Astrocyte (in vitro differentiated cells and primary cell): ENCODE data around the gene SMIM35. TPM values are rescaled to one million over a fixed set of nuclear protein-coding genes. Genes with fewer than 3 reads are reported as not detected.

ENCODE experiments used
- DNase-seq: peaks from one replicate; pipeline ENCODE4 v3.0.0-alpha.2; 2010; ENCODE audit warnings: low read depth
- FAIRE-seq: peaks from 2 replicates; lab custom pipeline; 2011; peaks lifted over from hg19 to GRCh38; lab: Jason Lieb, UNC
- H2AFZ ChIP-seq: 2 replicates; pipeline ENCODE4 v1.6.0; 2012; ENCODE audit warnings: low read depth, low read length, inconsistent platforms
- H3K27ac ChIP-seq: 2 replicates; pipeline ENCODE4 v1.5.1; 2011; ENCODE audit warnings: low read depth, low read length, inconsistent platforms
- H3K27me3 ChIP-seq: 2 replicates; pipeline ENCODE4 v1.6.0; 2011; ENCODE audit warnings: low read length, inconsistent platforms; ENCODE audit not compliant: insufficient read depth
- H3K36me3 ChIP-seq: 2 replicates; pipeline ENCODE4 v1.5.1; 2011; ENCODE audit warnings: low read length, inconsistent platforms; ENCODE audit not compliant: insufficient read depth
- H3K4me1 ChIP-seq: 2 replicates; pipeline ENCODE4 v1.5.1; 2011; ENCODE audit warnings: low read length, inconsistent platforms; ENCODE audit not compliant: insufficient read depth
- H3K4me2 ChIP-seq: 2 replicates; pipeline ENCODE4 v1.6.0; 2012; ENCODE audit warnings: low read length, inconsistent platforms
- H3K4me3 ChIP-seq: 2 replicates; pipeline ENCODE4 v1.5.1; 2011; ENCODE audit warnings: low read depth, mild to moderate bottlenecking, low read length, inconsistent platforms; ENCODE audit not compliant: insufficient read depth
- H3K79me2 ChIP-seq: 2 replicates; pipeline ENCODE4 v1.6.0; 2012; ENCODE audit warnings: mild to moderate bottlenecking, low read length, inconsistent platforms; ENCODE audit not compliant: insufficient read depth
- H3K9ac ChIP-seq: 2 replicates; pipeline ENCODE4 v1.6.0; 2012; ENCODE audit warnings: mild to moderate bottlenecking, low read length, inconsistent platforms
- H3K9me3 ChIP-seq: 2 replicates; pipeline ENCODE4 v1.5.1; 2012; ENCODE audit warnings: low read depth, mild to moderate bottlenecking, low read length, inconsistent platforms; ENCODE audit not compliant: insufficient read depth
- H4K20me1 ChIP-seq: 2 replicates; pipeline ENCODE4 v1.6.0; 2012; ENCODE audit warnings: low read length, inconsistent platforms; ENCODE audit not compliant: insufficient read depth
- H3K27ac Mint-ChIP-seq: one replicate; pipeline ENCODE4 v1.8.0; 2021; ENCODE audit warnings: mild to moderate bottlenecking, mixed read lengths; ENCODE audit not compliant: unreplicated experiment
- H3K27me3 Mint-ChIP-seq: one replicate; pipeline ENCODE4 v1.8.0; 2021; ENCODE audit warnings: low read depth, mixed read lengths; ENCODE audit not compliant: unreplicated experiment
- H3K36me3 Mint-ChIP-seq: one replicate; pipeline ENCODE4 v1.8.0; 2021; ENCODE audit warnings: low read depth, mixed read lengths; ENCODE audit not compliant: unreplicated experiment
- H3K4me1 Mint-ChIP-seq: one replicate; pipeline ENCODE4 v1.8.0; 2021; ENCODE audit warnings: low read depth, mixed read lengths; ENCODE audit not compliant: unreplicated experiment
- H3K4me3 Mint-ChIP-seq: one replicate; pipeline ENCODE4 v1.8.0; 2021; ENCODE audit warnings: mild to moderate bottlenecking, moderate library complexity, mixed read lengths; ENCODE audit not compliant: unreplicated experiment
- H3K9me3 Mint-ChIP-seq: one replicate; pipeline ENCODE4 v1.8.0; 2021; ENCODE audit warnings: mild to moderate bottlenecking, mixed read lengths; ENCODE audit not compliant: unreplicated experiment
- EZH2 ChIP-seq: IDR thresholded peaks from 2 replicates; pipeline ENCODE4 v1.6.1; 2012; ENCODE audit warnings: mild to moderate bottlenecking, low read length, inconsistent platforms; ENCODE audit not compliant: insufficient read depth
- total RNA-seq: library from RNA; stranded (reverse); gene quantifications from 2 replicates; pipeline ENCODE4 v1.2.1, GENCODE V29; 2021
- TF ChIP-seq, protein P1 (sequence below): IDR thresholded peaks from 2 replicates; pipeline ENCODE4 v1.5.1; 2011; ENCODE audit warnings: low read depth, mild to moderate bottlenecking, inconsistent platforms, low read length, moderate library complexity; ENCODE audit not compliant: insufficient read depth

SMIM35 gene
- total RNA-seq, 1 donor from 2014 or later, result not detected

DNA sequence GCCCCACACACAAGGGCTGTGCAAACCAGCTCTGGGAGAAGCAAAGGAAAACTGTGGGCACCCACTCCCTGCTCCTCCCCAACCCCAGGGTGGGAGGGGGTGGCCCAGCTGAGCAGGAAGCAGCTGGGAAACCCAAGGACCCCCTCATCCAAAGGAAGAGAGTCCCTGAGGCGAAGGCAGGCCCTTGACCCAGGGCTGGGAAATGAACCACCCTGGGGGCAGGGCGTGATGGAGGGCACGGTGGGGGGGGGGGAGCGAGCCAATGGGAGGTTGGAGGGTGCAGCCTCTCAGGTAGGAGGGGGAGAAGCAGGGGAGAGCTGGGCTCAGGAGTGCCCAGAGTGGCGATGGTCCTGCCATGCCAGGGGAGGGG is 49.0 kb upstream of the SMIM35 start:
- Histone ChIP-seq H3K4me3 (no peak overlapping the region), H3K4me2 (no peak overlapping the region), H3K27me3 (peaks cover 10% of the 10 kb centered on the region), H3K36me3 (no peaks in the 10 kb centered on the region), H3K79me2 (no peaks in the 10 kb centered on the region), H2AFZ (no peak overlapping the region), H3K9me3 (no peaks in the 10 kb centered on the region), H3K9ac (no peak overlapping the region), H3K27ac (no peak overlapping the region), H3K4me1 (no peaks in the 10 kb centered on the region), H4K20me1 (no peaks in the 10 kb centered on the region)
- H3K9me3 Mint-ChIP-seq, result no peaks in the 10 kb centered on the region
- H3K27ac Mint-ChIP-seq, result no peak overlapping the region
- TF ChIP-seq EZH2, result no peak
- TF ChIP-seq, protein P1, sequence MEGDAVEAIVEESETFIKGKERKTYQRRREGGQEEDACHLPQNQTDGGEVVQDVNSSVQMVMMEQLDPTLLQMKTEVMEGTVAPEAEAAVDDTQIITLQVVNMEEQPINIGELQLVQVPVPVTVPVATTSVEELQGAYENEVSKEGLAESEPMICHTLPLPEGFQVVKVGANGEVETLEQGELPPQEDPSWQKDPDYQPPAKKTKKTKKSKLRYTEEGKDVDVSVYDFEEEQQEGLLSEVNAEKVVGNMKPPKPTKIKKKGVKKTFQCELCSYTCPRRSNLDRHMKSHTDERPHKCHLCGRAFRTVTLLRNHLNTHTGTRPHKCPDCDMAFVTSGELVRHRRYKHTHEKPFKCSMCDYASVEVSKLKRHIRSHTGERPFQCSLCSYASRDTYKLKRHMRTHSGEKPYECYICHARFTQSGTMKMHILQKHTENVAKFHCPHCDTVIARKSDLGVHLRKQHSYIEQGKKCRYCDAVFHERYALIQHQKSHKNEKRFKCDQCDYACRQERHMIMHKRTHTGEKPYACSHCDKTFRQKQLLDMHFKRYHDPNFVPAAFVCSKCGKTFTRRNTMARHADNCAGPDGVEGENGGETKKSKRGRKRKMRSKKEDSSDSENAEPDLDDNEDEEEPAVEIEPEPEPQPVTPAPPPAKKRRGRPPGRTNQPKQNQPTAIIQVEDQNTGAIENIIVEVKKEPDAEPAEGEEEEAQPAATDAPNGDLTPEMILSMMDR, result no peak
- peaks cover 81% of the 10 kb centered on the region for H3K27me3 Mint-ChIP-seq
- FAIRE-seq, result no peak
- no peaks in the 10 kb centered on the region for H3K4me1 Mint-ChIP-seq
- H3K36me3 Mint-ChIP-seq, result no peaks in the 10 kb centered on the region
- H3K4me3 Mint-ChIP-seq, result no peak overlapping the region
- no peak for DNase-seq

GRCh38 chr11:118135051-118135795 is 48.5 kb upstream of the SMIM35 start:
- H3K4me3 ChIP-seq, result no peak overlapping the region
- H3K9me3 ChIP-seq, result no peaks in the 10 kb centered on the region
- H3K9ac ChIP-seq, result no peak overlapping the region
- no peaks in the 10 kb centered on the region for H3K36me3 ChIP-seq
- H3K27me3 ChIP-seq, result peaks cover 5% of the 10 kb centered on the region
- no peaks in the 10 kb centered on the region for H3K4me1 ChIP-seq
- no peaks in the 10 kb centered on the region for H3K79me2 ChIP-seq
- no peak for DNase-seq
- no peak overlapping the region for H3K27ac Mint-ChIP-seq
- no peak overlapping the region for H3K4me3 Mint-ChIP-seq
- peaks cover 79% of the 10 kb centered on the region for H3K27me3 Mint-ChIP-seq
- H3K9me3 Mint-ChIP-seq, result no peaks in the 10 kb centered on the region
- no peaks in the 10 kb centered on the region for H3K4me1 Mint-ChIP-seq
- H3K36me3 Mint-ChIP-seq, result no peaks in the 10 kb centered on the region
- no peak overlapping the region for H3K27ac ChIP-seq
- no peak overlapping the region for H3K4me2 ChIP-seq
- TF ChIP-seq EZH2, result no peak
- H4K20me1 ChIP-seq, result no peaks in the 10 kb centered on the region
- FAIRE-seq, result no peak
- no peak overlapping the region for H2AFZ ChIP-seq

DNA sequence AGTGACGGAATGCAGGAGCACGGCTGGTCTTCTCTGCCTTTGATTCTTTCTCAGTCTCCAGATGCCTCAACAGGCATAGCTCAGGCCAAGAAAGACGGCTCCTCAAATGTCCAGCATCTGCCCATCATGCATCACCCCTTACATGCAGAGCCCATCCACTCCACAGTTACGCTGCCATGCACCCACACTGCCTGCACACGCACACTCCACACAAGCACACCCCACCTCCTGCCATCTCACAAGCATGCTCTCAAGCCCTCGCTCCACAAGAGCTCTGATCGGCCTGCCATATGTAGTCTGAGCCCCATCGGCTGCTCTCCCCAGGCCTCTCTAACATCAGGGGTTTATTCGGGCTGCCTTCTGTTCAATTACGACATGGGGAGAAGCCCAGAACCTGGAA is 47.1 kb upstream of the SMIM35 start:
- no peaks in the 10 kb centered on the region for H3K36me3 ChIP-seq
- TF ChIP-seq, protein P1, result no peak
- no peak for TF ChIP-seq EZH2
- Mint-ChIP-seq H3K9me3 (no peaks in the 10 kb centered on the region), H3K36me3 (no peaks in the 10 kb centered on the region), H3K4me1 (no peaks in the 10 kb centered on the region), H3K27ac (no peak overlapping the region), H3K27me3 (peaks cover 78% of the 10 kb centered on the region), H3K4me3 (no peak overlapping the region)
- DNase-seq (no peak), FAIRE-seq (no peak)
- no peaks in the 10 kb centered on the region for H4K20me1 ChIP-seq
- H2AFZ ChIP-seq, result no peak overlapping the region
- H3K4me3 ChIP-seq, result no peak overlapping the region
- no peak overlapping the region for H3K9ac ChIP-seq
- H3K79me2 ChIP-seq, result no peaks in the 10 kb centered on the region
- no peak overlapping the region for H3K27ac ChIP-seq
- H3K4me1 ChIP-seq, result no peaks in the 10 kb centered on the region
- H3K9me3 ChIP-seq, result no peaks in the 10 kb centered on the region
- H3K27me3 ChIP-seq, result peaks cover 8% of the 10 kb centered on the region
- H3K4me2 ChIP-seq, result no peak overlapping the region
